Gastrocnemius medialis (tissue), 4 donors: ENCODE measurements around the gene ERC2. TPM values are rescaled to one million over a fixed set of nuclear protein-coding genes. Genes with fewer than 3 reads are reported as not detected.

Experiments used
- ATAC-seq, 2 donors: fragments of 150-250 bp; one replicate each; pipeline ENCODE4 v1.9.1; 2016
- DNase-seq, 2 donors: peaks; one replicate each; pipeline ENCODE4 v3.0.0-alpha.2; 2019
- H3K27ac ChIP-seq, 4 donors: fragments of 200-600 bp; sonication (generic); 1 replicate in 1 of 4; 2 replicates in 3 of 4; pipeline ENCODE4 v1.5.1; 2016 to 2018; ENCODE audit warnings: mild to moderate bottlenecking in 2 of 4, moderate library complexity in 1 of 4
- H3K27me3 ChIP-seq, 3 donors: fragments of 200-600 bp; sonication (generic) in 2 of 3; 1 replicate in 1 of 3; 2 replicates in 2 of 3; pipeline versions ENCODE4 v1.5.1 to v1.6.0; 2016 to 2019; ENCODE audit warnings: mild to moderate bottlenecking in 1 of 3, moderate library complexity in 1 of 3
- H3K36me3 ChIP-seq, 2 donors: fragments of 200-600 bp; sonication (generic) in 1 of 2; one replicate each; pipeline ENCODE4 v1.5.1; 2017 to 2018
- H3K4me1 ChIP-seq, 2 donors: fragments of 200-600 bp; sonication (generic) in 1 of 2; one replicate each; pipeline ENCODE4 v1.5.1; 2016 to 2017; ENCODE audit warnings: mild to moderate bottlenecking in 2 of 2
- H3K4me3 ChIP-seq, 4 donors: fragments of 200-600 bp; sonication (generic) in 3 of 4; 1 replicate in 1 of 4; 2 replicates in 3 of 4; pipeline ENCODE4 v1.5.1; 2016 to 2019; ENCODE audit warnings: mild to moderate bottlenecking in 2 of 4
- H3K9me3 ChIP-seq, 3 donors: fragments of 200-600 bp; sonication (generic) in 2 of 3; 1 replicate in 1 of 3; 2 replicates in 2 of 3; pipeline ENCODE4 v1.5.1; 2016 to 2019
- CTCF ChIP-seq, 5 experiments: fragments of 450-650 bp in 3 of 5; fragments of 200-600 bp in 2 of 5; sonication (generic) in 2 of 5; IDR thresholded peaks in 4 of 5; conservative IDR thresholded peaks in 1 of 5; 1 replicate in 4 of 5; 2 replicates in 1 of 5; pipeline ENCODE4 v1.5.1; 2016 to 2019; ENCODE audit warnings: antibody characterized with exemption in 5 of 5, mild to moderate bottlenecking in 3 of 5, moderate library complexity in 3 of 5
- POLR2A ChIP-seq, 2 donors: fragments of 450-650 bp; IDR thresholded peaks; one replicate each; pipeline ENCODE4 v1.6.1; 2017; ENCODE audit warnings: antibody characterized with exemption in 2 of 2, mild to moderate bottlenecking in 2 of 2, moderate library complexity in 2 of 2
- in situ Hi-C, 4 donors: fragments of 200-750 bp; cut with MboI; loops; one replicate each; pipeline versions ENCODE4 v1.15.0 to v1.8.0; 2017; ENCODE audit warnings: low sequenced_read_pairs in 4 of 4
- intact Hi-C: fragments of 100-400 bp; cut with DNase I; formaldehyde crosslinking; loops from one replicate; pipeline ENCODE4 v1.15.1; 2023; ENCODE audit warnings: low total_unique reads
- total RNA-seq, 4 donors: library from RNA; depleted of rRNA; stranded (reverse); fragments of >200 nt; gene quantifications; one replicate each; pipeline versions ENCODE4 v1.1.0 to v1.2.3, GENCODE V29; 2016

Gene ERC2
- total RNA-seq, 4 donors from 2014 or later = not detected

- Histone ChIP-seq H3K4me1 (no peaks in the 10 kb centered on the region), H3K36me3 (no peaks in the 10 kb centered on the region), H3K9me3 (no peaks in the 10 kb centered on the region), H3K4me3 (no peak overlapping the region), H3K27ac (no peak overlapping the region), H3K27me3 (no peaks in the 10 kb centered on the region)
- ATAC-seq (no peak), DNase-seq (no peak)
- intact Hi-C loops (no loop called here), in situ Hi-C loops (no loop called here)
- TF ChIP-seq POLR2A (IDR thresholded peaks at IDR 0.05) (no peak), CTCF (IDR thresholded peaks at IDR 0.05 in 4 of 5, conservative IDR thresholded peaks at IDR 0.05 in 1 of 5) (no peak)
Measured at GRCh38 chr3:56303487-56303886, 164.8 kb downstream of the ERC2 start.

GRCh38 chr3:56302417-56302816 lies 165.8 kb downstream of the ERC2 start:
- no peak overlapping the region for H3K27ac ChIP-seq

GRCh38 chr3:56297281-56297840 lies 170.9 kb downstream of the ERC2 start:
- no peak for DNase-seq
- no peak for ATAC-seq
- Histone ChIP-seq H3K27ac (no peak overlapping the region), H3K9me3 (no peaks in the 10 kb centered on the region), H3K4me1 (no peaks in the 10 kb centered on the region), H3K27me3 (no peaks in the 10 kb centered on the region), H3K4me3 (no peak overlapping the region), H3K36me3 (no peaks in the 10 kb centered on the region)
- in situ Hi-C loops (no loop called here), intact Hi-C loops (no loop called here)
- no peak for TF ChIP-seq POLR2A (IDR thresholded peaks at IDR 0.05)
- no peak for TF ChIP-seq CTCF (IDR thresholded peaks at IDR 0.05 in 4 of 5, conservative IDR thresholded peaks at IDR 0.05 in 1 of 5)

More at GRCh38 chr3:56302417-56302816, 165.8 kb downstream of the ERC2 start:
- H3K4me3 ChIP-seq = no peak overlapping the region
- no peak for TF ChIP-seq CTCF (IDR thresholded peaks at IDR 0.05 in 4 of 5, conservative IDR thresholded peaks at IDR 0.05 in 1 of 5)
- TF ChIP-seq POLR2A (IDR thresholded peaks at IDR 0.05) = no peak
- H3K4me1 ChIP-seq = no peaks in the 10 kb centered on the region
- DNase-seq = no peak
- no peaks in the 10 kb centered on the region for H3K36me3 ChIP-seq
- intact Hi-C loops = no loop called here
- H3K27me3 ChIP-seq = no peaks in the 10 kb centered on the region
- no peak for ATAC-seq
- no peaks in the 10 kb centered on the region for H3K9me3 ChIP-seq
- in situ Hi-C loops = no loop called here

DNA sequence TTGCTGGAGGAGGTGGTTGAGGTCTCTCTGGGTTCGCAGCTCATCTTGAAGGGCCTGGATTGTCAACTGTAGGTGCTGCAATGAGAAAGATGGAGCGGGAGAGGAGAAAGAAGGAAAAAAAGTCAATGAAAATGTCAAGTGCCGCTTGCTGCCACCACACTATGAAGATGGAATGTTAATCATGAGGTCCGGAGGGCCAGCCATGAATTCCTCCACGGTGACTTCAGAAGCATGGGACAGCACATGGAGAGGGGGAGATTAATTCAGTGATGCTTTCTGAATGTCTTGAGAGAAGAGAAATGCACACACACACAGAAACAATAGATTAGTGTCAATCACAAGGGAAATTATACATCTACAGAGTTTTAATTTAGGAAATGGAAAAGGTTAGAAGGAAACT lies 171.9 kb downstream of the ERC2 start:
- no peaks in the 10 kb centered on the region for H3K9me3 ChIP-seq
- ATAC-seq = no peak
- no peak overlapping the region for H3K4me3 ChIP-seq
- H3K4me1 ChIP-seq = no peaks in the 10 kb centered on the region
- in situ Hi-C loops (no loop called here), intact Hi-C loops (no loop called here)
- no peak overlapping the region for H3K27ac ChIP-seq
- no peaks in the 10 kb centered on the region for H3K27me3 ChIP-seq
- TF ChIP-seq POLR2A (IDR thresholded peaks at IDR 0.05) (no peak), CTCF (IDR thresholded peaks at IDR 0.05 in 4 of 5, conservative IDR thresholded peaks at IDR 0.05 in 1 of 5) (no peak)
- H3K36me3 ChIP-seq = no peaks in the 10 kb centered on the region
- no peak for DNase-seq

- no peaks in the 10 kb centered on the region for H3K27me3 ChIP-seq
- intact Hi-C loops (no loop called here), in situ Hi-C loops (no loop called here)
- H3K9me3 ChIP-seq = no peaks in the 10 kb centered on the region
- H3K36me3 ChIP-seq = no peaks in the 10 kb centered on the region
- ATAC-seq (no peak), DNase-seq (no peak)
- no peak overlapping the region for H3K27ac ChIP-seq
- H3K4me3 ChIP-seq = no peak overlapping the region
- no peaks in the 10 kb centered on the region for H3K4me1 ChIP-seq
- TF ChIP-seq POLR2A (IDR thresholded peaks at IDR 0.05) (no peak), CTCF (IDR thresholded peaks at IDR 0.05 in 4 of 5, conservative IDR thresholded peaks at IDR 0.05 in 1 of 5) (no peak)
Measured at GRCh38 chr3:56295161-56295560, 173.1 kb downstream of the ERC2 start.
